Measurements from ENCODE around the gene ILF2.

ILF2 gene

DNA sequence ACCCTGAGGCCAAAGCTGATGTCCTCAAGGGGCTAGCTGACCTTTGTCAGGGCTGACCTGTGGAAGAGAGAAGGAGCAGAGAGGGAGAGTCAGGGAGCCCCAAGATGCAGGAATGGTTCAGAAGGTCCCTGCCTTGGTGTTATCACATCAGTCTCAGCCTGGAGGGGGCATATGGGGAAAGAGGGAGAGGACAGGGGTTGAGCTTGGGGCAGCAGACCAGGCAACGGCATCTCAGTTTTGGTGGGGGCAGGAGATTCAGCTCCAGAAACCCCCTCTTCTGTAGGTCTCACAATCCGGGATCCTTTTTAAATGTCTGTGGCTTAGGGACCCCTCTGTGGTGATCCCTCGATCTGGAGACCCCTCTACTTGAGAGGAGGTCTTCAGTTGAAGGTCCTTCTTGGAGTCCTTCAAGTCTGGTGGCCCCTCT is 44.3 kb downstream of the ILF2 start:
- DNase-seq = no peak

DNA sequence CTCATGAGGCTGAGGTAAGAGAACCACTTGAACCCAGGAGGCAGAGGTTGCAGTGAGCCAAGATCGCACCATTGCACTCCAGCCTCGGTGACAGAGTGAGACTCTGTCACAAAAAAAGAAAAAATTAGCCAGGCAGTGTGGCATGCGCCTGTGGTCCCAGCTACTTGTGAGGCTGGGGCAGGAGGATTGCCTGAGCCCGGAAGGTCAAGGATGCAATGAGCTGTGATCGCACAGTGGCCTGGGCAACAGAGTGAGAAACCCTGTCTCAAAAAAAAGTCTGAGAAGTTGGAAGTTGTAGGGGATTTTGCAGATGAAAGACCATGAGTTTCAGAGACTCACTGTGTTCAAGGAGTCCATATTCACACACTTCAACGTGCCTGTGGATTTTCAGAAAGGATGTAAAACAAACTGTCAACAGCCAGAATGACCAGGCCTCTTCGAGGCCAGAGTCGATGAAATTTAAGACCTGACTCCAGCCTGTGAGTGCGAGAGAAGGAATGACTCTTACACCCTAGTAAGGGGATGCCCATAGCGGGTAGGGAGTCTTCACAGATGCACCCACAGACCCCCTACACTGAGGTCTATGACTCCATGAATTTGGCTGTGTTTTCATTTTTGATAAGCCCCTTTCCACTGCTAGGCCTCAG is 45.7 kb downstream of the ILF2 start:
- DNase-seq = no peak

DNA sequence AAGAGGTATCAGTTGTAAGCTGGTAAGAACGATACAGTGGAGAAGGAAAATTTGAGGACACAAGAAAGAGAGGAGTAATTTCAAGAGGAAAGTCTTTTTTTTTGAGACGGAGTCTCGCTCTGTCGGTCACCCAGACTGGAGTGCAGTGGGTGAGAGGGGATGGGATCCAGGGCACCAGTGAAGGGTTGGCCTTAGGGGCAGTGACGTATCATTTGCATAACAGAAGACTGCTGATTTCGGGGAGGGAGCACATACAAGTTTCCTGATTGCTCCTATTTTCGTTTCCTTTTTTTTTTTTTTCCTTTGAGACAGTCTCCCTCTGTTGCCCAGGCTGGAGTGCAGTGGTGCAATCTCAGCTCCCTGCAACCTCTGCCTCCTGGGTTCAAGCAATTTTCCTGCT is 47.7 kb downstream of the ILF2 start:
- no peak for DNase-seq

DNA sequence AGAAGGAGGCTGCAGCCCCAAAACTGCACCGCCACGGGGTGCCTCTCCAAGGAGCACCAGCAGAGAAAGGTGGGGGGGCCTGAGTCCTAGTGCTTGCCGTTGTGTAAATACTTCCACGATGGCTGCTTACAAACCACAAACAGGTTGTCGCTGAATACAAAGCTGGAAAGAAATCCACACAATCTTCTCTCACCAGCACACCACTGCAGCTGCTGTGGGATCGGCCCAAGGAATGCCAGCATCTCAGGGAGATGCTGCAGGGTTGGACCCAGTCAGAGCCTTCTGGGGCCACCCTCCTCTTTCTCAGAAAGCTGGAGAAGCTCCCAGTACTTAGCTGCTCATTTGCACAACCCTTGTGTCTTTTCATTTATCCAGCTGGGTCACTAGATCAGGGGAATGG is 51.6 kb downstream of the ILF2 start:
- no peak for DNase-seq

DNA sequence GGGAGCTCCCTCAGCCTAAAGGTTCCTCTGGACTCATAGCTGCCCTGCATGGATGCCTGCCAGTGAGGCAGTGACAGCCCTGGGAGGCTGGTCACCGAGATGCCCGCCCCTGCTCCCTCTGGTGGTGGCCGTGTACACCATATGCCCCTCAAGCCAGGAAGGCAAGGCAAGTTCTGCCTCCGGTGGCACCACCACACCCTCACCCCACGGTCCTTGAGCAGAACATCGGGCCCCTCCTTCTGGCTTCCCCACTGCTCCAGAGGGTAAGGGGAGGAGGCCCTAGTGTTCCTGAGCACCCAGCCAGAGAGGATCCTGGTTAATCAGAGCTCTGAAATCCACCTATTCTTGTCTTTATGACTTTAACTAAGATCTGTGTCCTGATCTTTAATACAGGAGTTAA is 53.1 kb downstream of the ILF2 start:
- DNase-seq = peak; percentile 64

DNA sequence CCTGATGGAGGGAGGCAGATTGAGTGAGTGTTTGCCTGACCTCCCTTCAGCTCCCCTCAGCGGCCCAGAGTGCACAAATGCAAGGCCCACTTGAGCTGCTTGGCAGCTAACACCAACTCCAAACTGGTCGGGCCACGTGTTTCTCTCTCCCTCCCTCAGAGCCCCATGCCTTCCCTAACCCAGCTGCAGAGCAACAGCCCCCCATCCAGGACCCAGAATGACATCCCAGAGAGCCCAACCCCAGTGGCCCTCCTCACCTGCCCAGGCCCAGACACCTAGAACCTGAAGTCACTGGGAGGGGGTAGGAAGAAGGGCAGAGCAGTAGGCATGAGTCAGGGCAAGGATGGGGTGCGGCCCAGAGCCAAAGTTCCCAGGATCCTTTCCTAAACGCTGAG is 53.9 kb downstream of the ILF2 start:
- no peak for DNase-seq

DNA sequence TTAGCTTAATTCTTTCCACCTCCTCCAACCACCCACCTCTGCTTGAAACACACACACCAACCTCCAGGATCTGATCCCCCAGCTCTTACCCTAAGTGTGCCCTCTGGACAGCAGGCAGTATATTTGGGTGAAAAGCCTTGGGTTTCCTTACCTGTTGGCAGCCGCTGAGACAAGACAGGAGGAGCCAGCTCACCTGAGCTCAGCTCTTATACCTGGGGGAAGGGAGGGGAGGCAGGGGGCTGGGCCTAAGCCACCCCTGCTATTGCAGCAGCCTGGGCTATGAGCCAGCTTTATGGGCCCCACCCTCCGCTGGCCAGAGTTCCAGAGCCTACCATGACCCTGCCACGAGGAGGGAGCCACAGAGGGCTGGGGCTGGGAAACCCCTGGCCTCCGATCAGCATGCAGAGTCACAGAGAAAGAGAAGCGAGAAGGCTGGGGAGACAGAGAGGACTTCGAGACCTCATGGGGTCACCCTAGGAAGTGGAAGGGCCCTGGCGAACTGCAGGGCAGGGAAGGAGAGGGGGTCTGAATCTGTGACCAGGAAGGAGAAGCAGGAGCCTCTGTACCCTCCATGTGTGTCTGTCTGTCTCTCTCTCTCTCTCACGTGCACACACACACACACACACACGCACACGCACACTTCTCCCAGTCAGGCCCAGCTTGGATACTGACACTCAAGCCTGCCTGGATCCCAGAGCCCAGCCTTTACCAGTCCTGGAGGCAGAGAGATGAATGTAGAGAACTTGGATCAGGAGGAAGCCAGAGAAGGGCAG is 54.5 kb downstream of the ILF2 start, which contains the start of gene S100A14:
S100A14 (minus strand) TSS at position 182 of the 773 bp plus-strand sequence. CDS start 467 bp downstream, outside the sequence.
- DNase-seq = no peak

DNA sequence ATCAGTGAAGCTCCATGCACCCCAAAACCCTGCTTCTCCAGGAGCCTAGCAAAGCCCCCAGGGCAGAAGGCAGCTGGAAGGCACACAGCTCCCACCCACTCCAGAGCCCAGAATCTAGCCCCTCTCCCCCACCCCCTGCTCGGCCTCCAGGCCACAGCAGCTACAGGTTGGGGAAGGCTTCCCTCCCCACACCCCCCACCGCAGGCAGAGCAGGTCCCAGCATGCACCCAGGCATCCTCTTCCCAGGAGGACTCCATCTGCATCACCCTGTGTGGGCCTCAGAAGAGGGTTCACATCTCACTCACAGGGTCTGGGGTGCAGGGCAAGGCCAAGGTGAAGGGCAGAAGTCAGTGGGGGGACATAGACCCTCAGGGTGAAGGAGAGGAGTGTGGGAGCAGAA is 55.4 kb downstream of the ILF2 start:
- DNase-seq = no peak

DNA sequence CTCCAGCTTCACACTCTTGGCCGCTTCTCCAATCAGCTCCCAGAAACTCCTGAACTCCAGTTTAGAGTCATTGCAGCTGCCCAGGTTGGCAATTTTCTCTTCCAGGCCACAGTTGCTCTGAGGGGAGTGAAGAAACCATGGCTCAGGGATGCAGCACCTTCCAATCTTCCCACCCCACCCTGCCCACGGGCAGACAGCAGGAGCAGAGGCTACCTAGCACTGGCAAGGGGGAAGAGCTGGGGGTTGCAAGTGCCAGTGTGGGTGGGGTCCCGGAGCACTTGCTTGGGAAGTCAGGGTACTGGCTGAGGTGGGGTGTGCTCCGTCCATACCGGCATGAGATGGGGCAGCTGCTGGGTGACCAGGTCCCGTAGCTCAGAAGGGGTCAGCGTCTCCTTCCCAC is 55.9 kb downstream of the ILF2 start:
- DNase-seq = no peak

DNA sequence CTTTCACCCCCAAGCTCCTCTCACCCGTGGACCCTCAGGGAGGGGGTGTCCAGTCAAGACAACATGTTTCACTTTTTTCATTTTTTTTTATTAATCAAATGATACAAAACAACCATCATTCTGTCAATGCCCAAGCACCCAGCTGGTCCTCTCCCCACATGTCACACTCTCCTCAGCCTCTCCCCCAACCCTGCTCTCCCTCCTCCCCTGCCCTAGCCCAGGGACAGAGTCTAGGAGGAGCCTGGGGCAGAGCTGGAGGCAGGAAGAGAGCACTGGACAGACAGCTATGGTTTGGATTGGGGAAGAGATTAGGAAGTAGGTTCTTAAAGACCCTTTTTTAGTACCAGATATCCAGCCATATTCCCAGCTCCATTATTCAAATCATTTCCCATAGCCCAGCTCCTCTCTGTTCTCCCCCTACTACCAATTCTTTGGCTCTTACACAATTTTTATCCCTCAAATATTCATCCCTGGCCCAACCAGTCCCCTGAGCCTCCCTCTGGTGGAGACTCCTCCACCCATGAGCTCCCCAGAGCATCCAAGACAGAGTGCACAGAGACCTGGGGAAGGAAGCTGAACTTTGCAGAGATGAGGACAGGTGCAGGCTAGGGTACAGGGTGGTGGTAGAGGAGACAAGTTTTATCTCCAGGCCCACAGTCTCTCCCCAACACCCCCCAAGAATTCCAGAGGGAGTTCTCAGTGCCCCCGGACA is 56.4 kb downstream of the ILF2 start:
- no peak for DNase-seq

DNA sequence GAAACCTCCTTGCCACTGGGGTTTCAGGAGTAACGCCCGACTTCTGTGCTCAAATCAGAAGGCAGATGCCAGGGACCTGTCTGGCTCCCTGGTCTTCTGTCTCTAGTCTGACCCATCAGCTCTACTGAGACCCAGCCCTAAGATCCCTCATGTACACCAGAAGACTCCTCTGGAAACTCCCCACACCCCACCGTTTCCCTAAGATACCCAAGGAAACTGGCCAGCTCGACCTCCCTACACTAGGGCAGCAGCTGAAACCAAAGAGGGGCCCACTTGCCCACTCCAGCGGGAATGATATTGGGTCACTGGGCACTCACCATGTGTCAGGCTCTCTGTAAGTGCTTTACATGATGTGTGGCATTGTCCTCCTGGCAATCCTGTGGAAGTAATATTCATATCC is 57.4 kb downstream of the ILF2 start:
- DNase-seq = no peak

DNA sequence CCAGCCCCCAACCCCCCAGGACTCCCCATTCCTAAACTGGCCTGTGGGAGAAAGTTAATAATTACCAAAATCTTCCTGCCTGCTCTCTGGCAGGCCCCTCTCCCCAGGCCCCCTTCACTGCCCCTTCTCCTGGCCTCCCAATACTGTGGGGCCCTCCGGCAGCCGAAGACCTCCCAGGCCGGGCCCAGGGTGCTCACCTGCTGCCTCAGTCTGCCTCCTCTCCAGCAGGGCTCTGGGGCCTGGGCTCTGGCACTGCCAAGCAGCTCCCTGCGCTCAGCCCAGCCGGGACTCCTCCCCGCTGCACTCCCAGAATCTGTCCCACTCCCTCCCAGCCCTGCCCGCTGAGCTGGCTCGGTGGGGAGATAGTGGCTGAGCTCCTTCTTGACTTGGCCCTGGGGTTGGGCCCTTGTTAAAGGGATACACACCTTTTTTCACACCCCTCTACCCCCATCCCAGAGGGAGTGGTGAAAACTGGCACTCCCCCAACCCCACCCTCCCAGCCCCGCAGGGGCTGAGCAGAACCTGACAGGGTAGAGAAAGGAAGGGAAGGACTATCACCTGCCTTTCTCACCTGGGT is 58.0 kb downstream of the ILF2 start, which contains the start of gene S100A16:
S100A16 (minus strand) TSS at position 383 of the 577 bp plus-strand sequence. CDS start 4,986 bp downstream, outside the sequence.
- no peak for DNase-seq

DNA sequence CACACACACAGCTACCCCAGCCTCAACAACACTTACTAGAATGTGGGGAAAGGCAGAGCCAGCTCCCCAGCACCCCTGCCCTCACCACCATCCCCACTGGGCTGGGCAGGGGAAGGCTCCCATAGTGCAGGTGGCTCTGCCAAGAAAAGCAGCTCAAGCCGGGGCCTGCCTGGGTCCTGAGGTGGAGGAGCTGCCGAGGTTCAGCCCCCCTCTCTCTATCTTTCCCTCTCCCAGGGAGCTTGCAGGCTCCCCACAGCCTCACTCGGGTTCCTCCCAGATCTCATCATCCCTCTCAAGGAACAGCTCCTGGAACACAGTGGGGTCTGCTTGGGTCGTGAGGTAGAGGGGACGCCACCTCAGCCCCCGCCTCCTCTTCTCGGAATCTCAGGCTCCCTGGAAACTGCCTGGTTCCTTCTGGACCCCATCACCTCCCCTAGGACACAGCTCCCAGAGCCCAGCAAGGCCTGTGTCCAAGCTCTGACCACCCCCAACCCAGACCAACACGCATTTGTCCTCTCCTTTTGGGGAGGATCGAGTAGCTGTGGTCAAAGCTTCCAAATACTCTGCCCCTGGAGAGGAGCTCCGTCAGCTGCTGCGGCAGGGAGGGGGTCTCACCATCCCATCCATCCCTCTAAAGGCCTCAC is 58.6 kb downstream of the ILF2 start:
- no peak for DNase-seq
